Dedifferentiated amniotic fluid mesenchymal stem cell (primary cell): ENCODE measurements around the gene ANTXR1.

ENCODE experiments used
- DNase-seq: peaks from one replicate; pipeline ENCODE4 v3.0.0-alpha.2; 2016; ENCODE audit errors: extremely low spot score

Gene ANTXR1

DNA sequence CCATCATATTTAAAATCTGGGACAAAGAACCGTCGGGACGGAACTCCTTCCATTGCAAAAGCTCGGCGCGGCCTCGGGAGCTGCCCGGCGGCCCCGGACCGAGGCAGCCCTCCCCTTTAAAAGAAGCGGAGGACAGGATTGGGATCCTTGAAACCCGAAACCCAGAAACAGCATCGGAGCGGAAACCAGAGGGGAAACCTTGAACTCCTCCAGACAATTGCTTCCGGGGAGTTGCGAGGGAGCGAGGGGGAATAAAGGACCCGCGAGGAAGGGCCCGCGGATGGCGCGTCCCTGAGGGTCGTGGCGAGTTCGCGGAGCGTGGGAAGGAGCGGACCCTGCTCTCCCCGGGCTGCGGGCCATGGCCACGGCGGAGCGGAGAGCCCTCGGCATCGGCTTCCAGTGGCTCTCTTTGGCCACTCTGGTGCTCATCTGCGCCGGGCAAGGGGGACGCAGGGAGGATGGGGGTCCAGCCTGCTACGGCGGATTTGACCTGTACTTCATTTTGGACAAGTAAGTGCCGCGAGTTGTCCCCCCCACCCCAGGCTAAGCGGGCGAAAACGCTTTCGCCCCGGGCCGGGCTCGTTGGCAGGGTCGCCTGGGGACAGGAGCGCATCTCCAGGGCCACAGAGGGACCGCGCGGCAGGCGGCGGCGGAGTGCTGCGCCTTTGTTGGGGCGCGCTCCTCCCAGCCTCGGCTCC, at the start of gene ANTXR1:
ANTXR1 (plus strand) TSS at position 38 of the 698 bp plus-strand sequence; CDS start at position 359, 321 bp downstream.
- DNase-seq: peak; percentile 79

DNA sequence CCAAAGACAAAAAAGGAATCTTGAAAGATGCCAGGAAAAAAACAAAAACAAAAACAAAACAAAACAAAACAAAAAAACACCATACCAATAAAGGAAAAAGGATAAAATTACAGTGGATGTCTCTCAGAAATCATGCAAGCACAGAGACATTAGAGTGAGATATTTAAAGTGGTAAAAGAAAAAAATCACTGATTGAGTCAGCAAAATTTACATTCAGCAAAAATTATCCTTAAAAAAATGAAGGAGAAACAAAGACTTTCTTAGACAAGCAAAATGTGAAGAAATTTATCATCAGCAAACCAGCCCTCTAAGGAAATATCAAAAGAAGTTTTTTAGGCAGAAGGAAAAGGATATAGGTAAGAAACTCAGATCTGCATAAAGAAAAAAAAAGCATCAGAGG, 48.7 kb upstream of the ANTXR1 start:
- no peak for DNase-seq

DNA sequence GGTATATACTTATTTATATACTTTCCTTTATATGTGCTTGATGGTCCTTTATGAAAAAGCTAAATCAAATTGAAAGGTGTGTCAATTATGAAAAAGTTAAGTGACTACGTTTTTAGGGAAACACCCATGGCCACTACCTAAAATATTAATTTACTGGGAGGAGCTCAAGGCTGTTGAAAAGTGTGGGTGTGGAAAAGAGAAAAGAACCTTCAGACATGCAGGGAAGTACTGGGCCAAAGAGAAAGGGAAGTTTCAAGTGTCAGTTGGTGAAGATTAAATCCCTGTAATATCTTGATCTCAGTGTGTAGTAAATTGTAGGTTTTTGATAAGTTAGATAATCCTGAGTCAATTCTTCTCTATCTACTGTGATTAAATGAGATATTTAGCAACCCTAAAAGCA, 44.8 kb upstream of the ANTXR1 start:
- no peak for DNase-seq

DNA sequence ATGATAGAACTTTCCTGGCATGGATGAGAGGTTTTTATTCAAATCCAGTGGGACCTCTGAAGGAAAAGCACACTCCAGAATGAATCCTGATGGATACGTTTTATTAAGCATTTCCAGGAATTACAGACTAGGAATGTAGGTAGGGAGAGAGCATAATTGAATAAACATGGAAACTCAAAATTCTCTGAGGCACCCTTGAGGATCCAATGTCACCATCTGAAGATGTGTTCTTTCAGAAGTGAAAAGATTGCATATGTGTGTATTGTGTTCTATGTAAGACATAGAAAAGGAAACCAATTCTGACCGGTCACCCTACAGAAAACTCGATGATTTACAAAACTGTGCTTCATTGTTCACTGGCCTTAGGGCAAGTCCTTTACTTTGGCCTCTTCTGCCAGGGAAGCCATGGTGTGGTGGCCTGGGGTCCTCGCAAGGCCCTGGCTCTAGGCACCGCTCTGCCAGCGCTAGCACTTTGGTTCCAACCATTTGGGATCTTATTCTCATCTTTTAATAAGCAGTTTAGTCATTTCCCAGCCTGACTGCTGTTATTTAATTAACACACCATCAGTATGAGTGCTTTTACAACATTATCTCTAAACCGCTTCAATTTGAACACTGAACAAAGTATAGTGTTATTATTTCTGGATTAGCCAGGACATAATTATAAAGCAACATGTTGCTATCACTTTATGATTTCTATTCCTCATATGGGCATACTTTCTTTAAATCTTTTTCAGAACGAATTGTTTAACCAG, 43.1 kb upstream of the ANTXR1 start:
- DNase-seq: no peak

DNA sequence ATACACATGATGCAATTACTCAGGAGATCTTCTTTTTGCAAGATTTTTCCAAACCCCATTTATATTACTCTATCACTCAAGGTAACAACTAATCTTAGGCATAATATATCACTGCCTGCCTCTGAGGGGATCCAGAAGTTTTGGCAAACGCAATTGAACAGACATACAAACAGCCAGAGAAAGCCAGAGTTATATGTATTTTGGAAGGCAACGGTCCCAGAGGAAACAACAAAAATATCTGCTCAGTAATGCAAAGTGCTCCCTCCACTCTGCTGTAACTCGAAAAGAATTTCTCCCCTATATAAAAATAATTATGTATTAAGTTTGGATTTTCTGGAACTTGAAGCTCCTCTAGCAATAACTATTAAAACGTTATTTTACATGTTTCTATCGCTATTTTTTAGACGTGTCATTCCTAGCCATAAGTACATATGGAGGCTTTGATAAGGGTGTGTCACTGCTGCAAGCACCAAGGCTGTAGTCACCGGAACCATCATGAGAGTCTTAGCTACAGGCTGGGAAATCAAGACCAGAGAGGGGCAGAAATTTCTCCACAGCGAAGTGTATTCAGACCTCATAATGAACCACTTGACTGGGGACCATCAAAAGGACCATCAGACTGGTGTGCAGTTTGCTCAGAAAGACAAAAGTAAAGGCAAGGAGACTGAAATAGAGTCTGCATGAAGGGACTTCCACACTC, 42.3 kb upstream of the ANTXR1 start:
- no peak for DNase-seq

DNA sequence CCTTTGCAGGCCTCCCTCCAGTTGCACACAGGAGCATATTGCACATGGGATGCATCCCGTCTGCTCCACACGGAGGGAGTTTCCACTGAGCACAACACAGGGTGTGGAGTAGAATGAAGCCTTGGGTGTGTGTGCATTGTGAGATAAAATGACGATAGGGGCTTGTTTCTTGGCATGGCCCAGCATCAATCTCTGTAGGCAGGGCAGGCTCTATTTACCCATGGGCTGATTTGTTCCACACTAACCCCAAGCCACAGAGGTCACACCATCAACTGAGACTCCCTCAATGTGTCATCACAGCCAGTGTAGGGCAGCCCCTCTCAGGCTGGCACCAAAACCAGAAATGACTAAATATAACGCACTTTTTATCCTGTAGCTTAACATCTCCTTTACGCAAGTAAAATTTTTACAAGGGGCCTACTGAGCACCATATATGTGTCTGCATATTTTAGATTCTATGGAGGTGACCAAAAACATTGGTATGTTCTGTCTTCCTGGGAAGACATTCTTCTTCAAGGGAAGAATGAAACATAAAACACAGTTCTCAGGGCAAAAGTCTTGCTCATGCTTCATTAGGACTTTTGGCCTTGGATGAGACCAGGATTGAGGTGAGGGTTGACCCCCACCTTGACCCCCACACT, 41.3 kb upstream of the ANTXR1 start:
- DNase-seq: peak; percentile 85

DNA sequence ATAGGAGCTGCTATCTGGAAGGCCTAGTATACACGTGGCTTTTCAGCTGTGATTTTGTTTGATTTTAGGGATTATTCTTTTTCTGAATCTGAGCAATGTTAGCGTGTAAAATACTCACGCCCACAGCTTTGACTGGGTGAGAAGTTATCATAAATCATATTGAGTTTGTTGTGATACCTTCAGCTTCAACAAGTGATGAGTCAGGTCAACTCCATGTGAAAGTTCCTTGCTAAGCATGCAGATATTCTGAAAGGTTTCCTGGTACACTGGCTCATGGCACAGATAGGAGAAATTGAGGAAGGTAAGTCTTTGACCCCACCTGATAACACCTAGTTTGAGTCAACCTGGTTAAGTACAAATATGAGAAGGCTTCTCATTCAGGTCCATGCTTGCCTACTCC, 38.7 kb upstream of the ANTXR1 start, which contains the start of gene GKN1:
GKN1 (plus strand) TSS at position 386 of the 400 bp plus-strand sequence. CDS start 42 bp downstream, outside the sequence.
- no peak for DNase-seq

DNA sequence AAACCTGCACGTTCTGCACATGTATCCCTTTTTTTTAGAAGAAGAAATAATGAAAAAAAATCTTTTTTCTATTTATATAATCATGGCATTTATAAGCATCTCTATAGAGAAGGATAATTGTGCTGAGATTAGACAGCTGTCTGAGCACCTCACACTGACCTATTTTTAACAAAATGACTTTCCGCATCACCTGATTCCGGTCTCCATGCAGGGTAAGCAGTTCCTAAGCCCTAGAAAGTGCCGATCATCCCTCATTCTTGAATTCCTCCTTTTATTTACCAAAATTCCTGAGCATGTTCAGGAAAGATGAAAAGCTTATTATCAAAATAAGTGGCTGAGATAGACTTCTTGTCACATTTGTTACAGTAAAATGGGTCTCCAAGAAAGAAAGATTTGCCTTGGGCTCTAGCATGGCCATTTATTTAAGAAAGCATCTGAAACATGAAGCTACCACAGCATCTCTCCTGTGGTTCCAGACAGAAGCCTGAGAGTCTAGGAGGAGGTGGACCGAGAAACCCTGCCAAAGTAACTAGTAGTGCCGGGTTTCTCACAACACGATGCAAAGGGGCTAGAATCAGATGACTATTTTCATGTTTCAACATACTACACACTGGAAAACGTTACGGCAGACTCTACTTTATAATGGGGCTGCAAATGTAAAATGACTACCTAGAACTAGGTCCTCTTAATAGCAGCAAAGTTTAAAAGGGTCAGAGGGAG, 37.9 kb upstream of the ANTXR1 start:
- no peak for DNase-seq

DNA sequence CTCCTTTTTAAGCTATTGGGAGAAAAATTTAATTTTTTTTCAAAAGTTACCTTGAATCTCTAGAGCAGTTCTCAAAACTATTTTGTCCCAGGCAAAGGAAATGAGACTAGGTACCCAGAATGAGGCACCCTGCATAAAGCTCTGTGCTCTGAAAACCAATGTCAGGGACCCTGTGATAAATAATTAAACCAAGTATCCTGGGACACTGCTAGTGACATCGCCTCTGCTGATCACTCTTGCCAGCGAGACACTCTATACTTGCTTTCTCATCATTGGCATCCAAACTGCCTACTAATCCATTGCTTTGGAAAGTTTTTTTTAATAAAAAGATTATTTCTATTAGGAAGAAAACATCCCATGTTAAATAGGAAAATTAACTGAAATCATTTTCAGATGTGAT, 37.1 kb upstream of the ANTXR1 start:
- no peak for DNase-seq

DNA sequence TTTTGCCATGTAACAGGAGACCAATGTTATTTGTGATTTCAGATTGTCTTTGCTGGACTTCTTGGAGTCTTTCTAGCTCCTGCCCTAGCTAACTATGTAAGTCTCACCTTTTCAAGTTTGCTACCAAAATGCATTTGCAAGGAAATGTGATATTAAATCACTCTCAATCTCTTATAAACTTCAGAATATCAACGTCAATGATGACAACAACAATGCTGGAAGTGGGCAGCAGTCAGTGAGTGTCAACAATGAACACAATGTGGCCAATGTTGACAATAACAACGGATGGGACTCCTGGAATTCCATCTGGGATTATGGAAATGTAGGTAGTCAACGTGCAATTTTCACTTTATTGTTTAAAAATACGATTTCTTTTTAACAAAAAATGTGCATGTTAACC, 35.5 kb upstream of the ANTXR1 start:
- no peak for DNase-seq

DNA sequence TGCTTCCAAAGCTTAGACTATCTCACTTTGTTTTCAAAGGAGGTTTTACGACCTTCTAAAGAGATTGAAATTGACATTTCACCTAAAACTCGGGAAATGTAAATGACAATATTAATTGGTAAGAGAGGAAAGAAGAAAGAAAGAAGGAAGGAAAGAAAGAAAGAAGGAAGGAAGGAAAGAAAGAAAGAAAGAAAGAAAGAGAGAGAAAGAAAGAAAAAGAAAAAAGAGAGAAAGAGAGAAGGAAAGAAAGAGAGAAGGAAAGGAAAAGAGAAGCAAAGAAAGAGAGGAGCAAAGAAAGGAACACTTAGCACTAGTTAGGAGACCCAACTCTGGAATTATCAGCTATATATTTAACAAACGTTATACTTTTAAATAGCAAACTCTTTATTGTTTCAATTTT, 34.9 kb upstream of the ANTXR1 start:
- DNase-seq: no peak

DNA sequence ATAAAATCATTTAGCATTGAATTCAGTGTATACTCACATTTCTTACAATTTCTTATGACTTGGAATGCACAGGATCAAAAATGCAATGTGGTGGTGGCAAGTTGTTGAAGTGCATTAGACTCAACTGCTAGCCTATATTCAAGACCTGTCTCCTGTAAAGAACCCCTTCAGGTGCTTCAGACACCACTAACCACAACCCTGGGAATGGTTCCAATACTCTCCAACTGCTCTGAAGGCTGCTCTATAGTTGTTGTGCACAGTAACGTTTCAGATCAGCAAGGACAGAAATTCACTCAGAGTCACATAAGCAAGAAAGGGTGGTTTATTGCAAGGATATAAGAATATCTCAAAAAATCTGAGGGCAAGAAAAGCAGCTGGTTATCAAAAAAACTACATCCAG, 32.0 kb upstream of the ANTXR1 start:
- no peak for DNase-seq

DNA sequence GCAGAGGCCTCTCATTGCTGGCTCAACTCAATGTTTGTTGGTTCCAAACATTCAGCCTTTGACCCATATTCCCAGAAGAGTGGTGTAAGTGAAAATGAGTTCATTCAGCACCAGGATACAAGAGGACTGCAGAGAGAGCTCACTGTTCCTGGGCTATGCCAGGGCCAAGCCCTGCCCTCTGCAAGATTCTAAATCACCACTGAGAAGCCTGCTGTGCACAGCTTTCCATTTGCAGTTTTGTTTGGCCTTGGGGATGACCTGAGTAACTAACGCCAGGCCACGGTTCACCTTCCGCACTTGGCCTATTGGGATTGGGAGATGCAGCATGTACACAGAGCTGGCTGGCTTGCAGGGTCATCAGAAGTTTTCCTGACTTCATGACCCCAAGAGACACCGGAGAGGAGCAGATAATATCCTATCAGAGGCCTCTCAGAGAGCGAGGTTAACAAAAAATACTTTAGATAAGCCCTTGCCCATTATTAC, 25.9 kb upstream of the ANTXR1 start:
- no peak for DNase-seq

DNA sequence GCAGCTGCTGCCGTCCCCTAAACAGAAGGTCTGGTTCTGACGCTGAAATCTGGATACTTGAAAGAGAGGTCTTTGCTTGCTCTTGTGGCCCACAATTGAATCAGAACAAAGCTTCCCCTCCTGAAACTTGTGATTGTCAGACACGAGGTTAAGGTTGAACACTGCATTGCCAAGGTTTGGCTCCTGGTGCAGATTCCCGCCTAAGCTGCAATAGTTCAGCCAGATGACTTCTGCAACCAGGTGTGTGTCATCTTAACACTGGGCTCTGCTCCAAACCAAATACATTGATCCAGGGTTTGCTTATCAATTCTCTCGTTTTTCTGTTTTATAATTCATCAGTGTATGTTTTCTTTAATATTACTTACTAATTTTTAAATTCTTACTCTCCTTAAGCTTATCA, 23.9 kb upstream of the ANTXR1 start:
- DNase-seq: no peak

DNA sequence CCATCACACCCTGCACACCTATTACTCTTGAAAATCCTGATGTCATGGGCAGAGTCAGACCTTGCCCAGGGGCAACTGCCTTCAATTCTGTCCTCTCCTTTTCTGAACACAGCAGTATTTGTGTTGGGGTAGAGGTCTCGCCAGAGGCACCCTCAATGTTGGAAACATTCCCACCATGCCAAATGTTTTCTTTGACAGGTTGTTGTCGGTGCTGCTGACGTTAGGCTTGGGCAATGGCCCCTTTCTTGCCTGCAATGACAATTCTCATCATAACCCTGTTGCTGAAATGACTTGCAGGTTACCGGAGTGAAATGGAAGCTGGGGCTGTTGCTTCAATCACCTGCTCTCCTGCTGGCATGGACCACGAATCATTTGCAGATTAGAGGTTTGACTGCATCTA, 20.6 kb upstream of the ANTXR1 start:
- no peak for DNase-seq

DNA sequence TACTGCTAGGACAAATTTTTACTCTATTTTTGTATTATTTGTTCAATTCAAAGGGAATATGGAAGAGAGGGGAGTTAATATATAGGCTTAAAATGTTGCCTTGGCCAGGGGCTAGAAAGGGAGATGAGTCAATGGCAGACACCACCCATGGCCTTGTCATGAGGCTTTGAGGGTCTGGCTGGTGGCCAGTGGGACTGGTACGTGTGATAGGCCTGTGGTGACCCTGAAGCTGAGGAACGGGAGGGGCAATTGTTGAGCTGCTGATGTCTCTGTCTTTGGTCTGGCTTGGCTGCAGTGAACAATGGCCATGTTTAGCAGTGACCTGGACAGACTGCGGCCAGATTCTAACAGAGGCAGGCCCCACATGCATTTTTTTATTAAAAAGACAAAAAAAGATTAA, 20.0 kb upstream of the ANTXR1 start:
- no peak for DNase-seq

DNA sequence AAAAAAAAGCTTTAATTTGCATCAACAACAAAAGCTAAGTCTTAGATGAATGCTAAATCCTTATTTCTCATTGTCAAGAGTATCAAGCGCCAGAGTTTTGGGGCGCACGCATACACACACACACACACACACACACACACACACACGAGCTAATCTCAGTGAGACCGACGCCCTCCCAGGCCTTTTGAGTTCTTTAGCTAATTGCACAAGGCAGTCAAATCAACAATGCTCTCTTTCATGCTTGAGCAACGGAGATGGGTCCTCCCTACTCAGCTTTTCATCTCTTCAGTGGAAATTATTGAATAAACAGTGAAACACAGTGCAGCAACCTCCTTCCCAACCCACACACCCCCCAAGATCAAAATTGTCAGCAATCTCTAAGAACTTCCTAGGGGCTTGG, 19.3 kb upstream of the ANTXR1 start:
- DNase-seq: no peak

DNA sequence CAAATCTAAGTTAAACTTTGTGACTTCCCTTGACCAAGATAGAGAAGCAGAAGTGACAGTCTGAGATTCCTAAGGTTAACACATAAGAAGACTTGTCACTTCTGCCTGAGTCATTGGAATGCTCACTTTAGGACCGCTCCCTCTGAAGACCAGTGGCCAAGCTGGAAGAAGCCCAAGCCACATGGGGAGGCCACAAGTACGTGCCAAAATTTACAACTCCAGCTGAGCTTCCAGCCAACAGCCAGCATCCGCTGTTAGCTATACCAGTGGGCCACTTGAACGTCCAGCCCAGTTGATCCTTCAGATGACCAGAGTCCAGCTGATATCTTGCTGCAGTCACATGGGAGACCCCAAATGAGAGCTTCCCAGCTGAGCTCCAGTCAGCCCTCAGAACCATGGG, 18.1 kb upstream of the ANTXR1 start:
- DNase-seq: no peak

DNA sequence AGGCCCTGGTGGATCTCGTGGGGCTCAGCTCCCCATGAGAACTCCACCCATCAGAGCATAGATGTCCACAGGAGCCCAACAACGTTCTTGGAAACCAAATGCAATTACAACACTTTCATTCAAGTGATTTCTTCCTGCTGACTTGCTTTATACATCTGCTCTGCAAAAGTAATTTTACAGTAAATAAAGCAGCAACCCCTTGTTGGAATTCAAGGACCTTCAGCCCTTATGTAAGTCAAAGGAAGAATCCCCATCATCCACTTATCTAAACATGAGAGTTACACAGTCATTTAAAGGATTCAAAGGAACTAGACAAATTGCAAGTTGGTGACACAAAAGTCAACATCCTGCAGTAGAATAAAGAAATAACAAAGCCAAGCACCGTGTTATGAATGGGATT, 17.1 kb upstream of the ANTXR1 start:
- no peak for DNase-seq

DNA sequence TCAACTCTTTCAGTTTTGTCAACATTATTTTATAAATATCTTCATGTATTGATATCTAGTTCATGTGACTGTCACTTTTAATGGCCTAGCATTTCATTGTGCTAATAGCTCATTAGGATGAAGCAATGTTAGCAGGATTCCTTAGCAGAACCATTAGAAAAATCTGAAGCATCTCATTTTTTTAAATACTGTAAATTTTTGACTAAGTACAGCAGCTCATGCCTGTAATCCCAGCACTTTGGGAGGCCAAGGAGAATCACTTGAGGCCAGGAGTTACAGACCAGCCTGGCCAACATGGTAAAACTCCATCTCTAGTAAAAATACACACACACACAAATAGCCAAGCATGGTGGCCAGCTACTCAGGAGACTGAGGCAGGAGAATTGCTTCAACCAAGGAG, 15.6 kb upstream of the ANTXR1 start:
- DNase-seq: no peak

DNA sequence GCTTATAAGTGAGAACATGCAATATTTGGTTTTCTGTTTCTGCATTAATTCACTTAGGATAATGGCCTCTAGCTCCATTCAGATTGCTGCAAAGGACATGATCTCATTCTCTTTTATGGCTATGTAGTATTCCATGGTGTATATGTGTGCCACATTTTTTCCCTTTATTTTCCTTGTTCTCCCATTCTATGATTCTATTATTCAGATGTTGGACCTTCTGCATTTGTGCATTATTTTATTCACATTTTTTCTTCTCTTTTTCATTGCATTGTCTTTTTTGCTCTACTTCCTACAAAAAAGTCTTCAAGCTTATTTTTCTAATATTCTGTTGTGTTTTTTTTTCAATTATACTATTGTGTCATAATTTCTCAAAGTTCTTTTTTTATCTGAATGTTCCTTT, 11.1 kb upstream of the ANTXR1 start:
- DNase-seq: no peak

DNA sequence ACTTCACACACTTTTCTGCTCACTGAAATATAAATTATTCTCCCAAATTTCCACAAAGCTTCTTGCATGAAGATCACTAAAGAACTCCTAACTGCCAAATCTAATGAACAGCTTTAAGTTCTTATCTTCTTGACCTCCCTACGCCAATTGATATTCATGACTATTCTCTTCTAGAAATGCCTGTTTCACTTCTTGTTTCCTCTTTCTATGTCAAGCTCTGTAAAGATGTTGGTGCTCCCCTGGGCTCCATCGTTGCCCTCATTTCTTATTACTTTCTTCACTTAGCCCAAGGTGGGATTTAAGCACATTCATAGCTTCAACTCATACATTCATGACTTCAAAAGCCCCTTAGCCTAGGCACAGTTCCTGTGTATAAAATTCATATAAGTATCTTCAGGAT, 9.2 kb upstream of the ANTXR1 start:
- no peak for DNase-seq
